B cell (primary cell): Measurements from ENCODE around the gene FLVCR1. TPM values are rescaled to one million over a fixed set of nuclear protein-coding genes. Genes with fewer than 3 reads are reported as not detected.

Experiments
- ATAC-seq: fragments of 200-7000 bp; cut with Tn5 transposase; one replicate; pipeline ENCODE4 v1.10.0; 2021; ENCODE audit warnings: low read depth, mild to moderate bottlenecking, moderate number of reproducible peaks, moderate library complexity
- CTCF ChIA-PET: fragments of 350-600 bp; sonication (Branson Sonifier 250); formaldehyde crosslinking; loops from one replicate; lab custom pipeline; 2021; ENCODE audit warnings: antibody characterized with exemption, inconsistent platforms; lab: Charles Lee
- POLR2A ChIA-PET: fragments of 350-600 bp; sonication (Branson Sonifier 250); formaldehyde crosslinking; loops from one replicate; lab custom pipeline; 2021; ENCODE audit warnings: antibody characterized with exemption; lab: Charles Lee
- DNase-seq: peaks from one replicate; pipeline ENCODE4 v3.0.0; 2013
- H2AFZ ChIP-seq: 2 replicates; pipeline ENCODE4 v1.6.1; 2012; ENCODE audit warnings: mild to moderate bottlenecking, low read depth, low read length; ENCODE audit not compliant: insufficient read depth, poor library complexity, severe bottlenecking
- H3K27ac ChIP-seq, 2 donors: 1 replicate in 1 of 2; 2 replicates in 1 of 2; pipeline ENCODE4 v1.5.1; 2012 to 2013; ENCODE audit warnings: low read length in 2 of 2, mild to moderate bottlenecking in 2 of 2, moderate library complexity in 1 of 2
- H3K27me3 ChIP-seq, 4 experiments: fragments of 200-600 bp in 1 of 4; sonication (generic) in 1 of 4; replicated peaks in 1 of 4; 1 replicate in 2 of 4; 2 replicates in 2 of 4; pipeline versions ENCODE4 v1.6.1 to v1.7.0; 2013 to 2016; ENCODE audit warnings: low read length in 3 of 4, mild to moderate bottlenecking in 2 of 4, mixed read lengths in 1 of 4, moderate library complexity in 1 of 4; ENCODE audit not compliant: insufficient read depth in 4 of 4, control insufficient read depth in 3 of 4; ENCODE audit errors: control extremely low read depth in 1 of 4
- H3K36me3 ChIP-seq, 2 experiments: replicated peaks in 1 of 2; 1 replicate in 1 of 2; 2 replicates in 1 of 2; pipeline versions ENCODE4 v1.6.1 to v1.7.1; 2013; ENCODE audit warnings: low read length in 1 of 2; ENCODE audit not compliant: insufficient read depth in 2 of 2, control insufficient read depth in 1 of 2; ENCODE audit errors: control extremely low read depth in 1 of 2, extremely low read depth in 1 of 2
- H3K4me1 ChIP-seq, 2 donors: fragments of 200-600 bp in 1 of 2; sonication (generic) in 1 of 2; 1 replicate in 1 of 2; 2 replicates in 1 of 2; pipeline versions ENCODE4 v1.5.1 to v1.6.1; 2013 to 2017; ENCODE audit warnings: low read length in 2 of 2; ENCODE audit not compliant: control insufficient read depth in 2 of 2, insufficient read depth in 2 of 2
- H3K4me2 ChIP-seq: replicated peaks from 2 replicates; pipeline ENCODE3; 2012; ENCODE audit warnings: mild to moderate bottlenecking, low read depth, low read length; ENCODE audit not compliant: poor library complexity, severe bottlenecking
- H3K4me3 ChIP-seq, 5 experiments: fragments of 200-600 bp in 1 of 5; sonication (generic) in 1 of 5; 1 replicate in 3 of 5; 2 replicates in 2 of 5; pipeline versions ENCODE4 v1.5.1 to v1.7.0; 2011 to 2016; ENCODE audit warnings: low read length in 4 of 5, mild to moderate bottlenecking in 4 of 5, low read depth in 2 of 5, control low read depth in 1 of 5, moderate library complexity in 1 of 5; ENCODE audit not compliant: insufficient read depth in 1 of 5; ENCODE audit errors: control extremely low read depth in 1 of 5, extremely low read depth in 1 of 5
- H3K79me2 ChIP-seq: fragments of 200-600 bp; sonication (generic); one replicate; pipeline ENCODE4 v1.6.0; 2016; ENCODE audit warnings: low read length; ENCODE audit not compliant: control insufficient read depth, insufficient read depth
- H3K9ac ChIP-seq: fragments of 200-600 bp; sonication (generic); 2 replicates; pipeline ENCODE4 v1.6.1; 2017; ENCODE audit warnings: mild to moderate bottlenecking, low read length, moderate library complexity
- H3K9me3 ChIP-seq, 3 donors: one replicate each; pipeline versions ENCODE4 v1.6.1 to v1.7.1; 2013; ENCODE audit warnings: low read length in 2 of 3; ENCODE audit not compliant: control insufficient read depth in 2 of 3, insufficient read depth in 1 of 3; ENCODE audit errors: control extremely low read depth in 1 of 3
- H4K20me1 ChIP-seq: 2 replicates; pipeline ENCODE4 v1.6.0; 2012; ENCODE audit warnings: mild to moderate bottlenecking, low read length; ENCODE audit not compliant: insufficient read depth, control insufficient read depth, poor library complexity, severe bottlenecking
- H3K27ac Mint-ChIP-seq: one replicate; pipeline ENCODE4 v1.8.0; 2021; ENCODE audit warnings: mixed read lengths
- H3K27me3 Mint-ChIP-seq: one replicate; pipeline ENCODE4 v1.8.0; 2021; ENCODE audit warnings: mixed read lengths
- H3K4me1 Mint-ChIP-seq: one replicate; pipeline ENCODE4 v1.8.0; 2021; ENCODE audit warnings: mixed read lengths
- H3K4me3 Mint-ChIP-seq: one replicate; pipeline ENCODE4 v1.8.0; 2021; ENCODE audit warnings: mixed read lengths
- H3K9me3 Mint-ChIP-seq: one replicate; pipeline ENCODE4 v1.8.0; 2022; ENCODE audit warnings: mixed read lengths; ENCODE audit not compliant: insufficient read depth
- CTCF ChIP-seq: fragments of 200-600 bp; IDR thresholded peaks from one replicate; pipeline ENCODE4 v1.8.0; 2022; ENCODE audit warnings: antibody characterized with exemption, mild to moderate bottlenecking
- EZH2 ChIP-seq: IDR thresholded peaks from 2 replicates; pipeline ENCODE4 v1.6.1; 2012; ENCODE audit warnings: borderline replicate concordance, low read depth, mild to moderate bottlenecking, moderate library complexity, low read length; ENCODE audit not compliant: insufficient read depth, poor library complexity, severe bottlenecking
- WGBS: methylation state at CpG from one replicate; pipeline ENCODE4 v1.1.5; 2013; ENCODE audit warnings: missing lambda C conversion rate; ENCODE audit not compliant: insufficient coverage; 5-methylcytosine and 5-hydroxymethylcytosine counted together
- intact Hi-C: fragments of 100-400 bp; cut with micrococcal nuclease; formaldehyde crosslinking; loops from one replicate; pipeline ENCODE4 v1.10.0; 2022
- polyA plus RNA-seq: library from polyadenylated mRNA; depleted of rRNA; stranded (reverse); fragments of >200 nt; gene quantifications from 2 replicates; pipeline ENCODE4 v1.2.3, GENCODE V29; 2012
- total RNA-seq, 2 donors: library from RNA; stranded (reverse); fragments of 120-200 nt in 1 of 2; gene quantifications; 1 replicate in 1 of 2; 2 replicates in 1 of 2; pipeline versions ENCODE4 v1.2.3 to v1.2.4, GENCODE V29; 2013 to 2022

Gene FLVCR1
- total and polyA plus RNA-seq, 2 donors (not counting 1 experiment from before 2014, with no cell fraction given) = 3.9 to 19.2 TPM

DNA sequence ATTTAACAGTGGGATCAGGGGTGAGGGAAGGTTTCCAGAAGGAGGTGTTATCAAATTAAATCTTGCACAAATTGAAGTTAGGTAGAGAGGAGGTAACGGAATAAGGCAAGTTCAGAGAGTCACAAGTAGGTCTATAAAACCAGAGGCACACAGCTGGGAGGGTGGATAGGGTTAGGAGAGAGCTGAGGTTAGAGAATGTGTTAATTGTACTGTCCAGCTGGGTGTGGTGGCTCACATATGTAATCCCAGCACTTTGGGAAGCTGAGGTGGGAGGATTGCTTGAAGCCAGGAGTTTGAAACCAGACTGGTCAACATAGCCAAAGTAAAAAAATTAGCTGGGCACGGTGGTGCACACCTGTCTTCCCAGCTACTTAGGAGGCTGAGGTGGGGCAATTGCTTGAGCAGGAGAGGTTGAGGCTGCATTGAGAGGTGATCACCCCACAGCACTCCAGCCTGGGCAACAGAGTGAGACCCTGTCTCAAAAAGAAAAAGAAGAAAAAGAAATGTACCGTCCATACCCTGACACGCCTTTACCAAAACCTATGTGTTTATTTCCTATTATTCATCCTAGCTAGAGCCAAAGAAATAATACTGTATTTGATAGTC lies 30.8 kb upstream of the FLVCR1 start:
- H3K36me3 ChIP-seq = no peaks in the 10 kb centered on the region
- TF ChIP-seq CTCF = no peak
- TF ChIP-seq EZH2 = no peak
- H3K9me3 ChIP-seq = peaks cover 3 to 30% (median 11%) of the 10 kb centered on the region in 3 donors
- H3K4me2 ChIP-seq = no peak overlapping the region
- Mint-ChIP-seq H3K27ac (no peak overlapping the region), H3K9me3 (peaks cover 9% of the 10 kb centered on the region), H3K4me3 (no peak overlapping the region), H3K4me1 (peaks cover 6% of the 10 kb centered on the region), H3K27me3 (no peaks in the 10 kb centered on the region)
- H3K79me2 ChIP-seq = no peaks in the 10 kb centered on the region
- ChIA-PET CTCF (no interaction called here), POLR2A (interaction anchor here (0.7 kb wide), 1 partner anchor 15 kb away, joined by 5 read pairs; no protein-coding TSS in a partner anchor)
- DNase-seq (no peak), ATAC-seq (no peak)
- H3K4me1 ChIP-seq = peaks cover 5 to 12% of the 10 kb centered on the region in 2 donors
- no peak overlapping the region for H2AFZ ChIP-seq
- no peak overlapping the region for H3K4me3 ChIP-seq
- H3K27me3 ChIP-seq = no peaks in the 10 kb centered on the region
- H4K20me1 ChIP-seq = no peaks in the 10 kb centered on the region
- 100% methylated on average over 1 of the region's 4 CpGs for WGBS
- no peak overlapping the region for H3K9ac ChIP-seq
- intact Hi-C loops = no loop called here
- H3K27ac ChIP-seq = no peak overlapping the region

- Mint-ChIP-seq H3K4me3 (no peak overlapping the region), H3K4me1 (peaks cover 6% of the 10 kb centered on the region), H3K9me3 (peaks cover 9% of the 10 kb centered on the region), H3K27ac (no peak overlapping the region), H3K27me3 (no peaks in the 10 kb centered on the region)
- Histone ChIP-seq H4K20me1 (no peaks in the 10 kb centered on the region), H3K27ac (no peak overlapping the region), H3K27me3 (no peaks in the 10 kb centered on the region), H2AFZ (no peak overlapping the region), H3K36me3 (no peaks in the 10 kb centered on the region), H3K9ac (no peak overlapping the region), H3K9me3 (peaks cover 3 to 30% (median 11%) of the 10 kb centered on the region in 3 donors), H3K4me1 (peaks cover 5 to 13% of the 10 kb centered on the region in 2 donors), H3K4me2 (no peak overlapping the region), H3K4me3 (no peak overlapping the region), H3K79me2 (no peaks in the 10 kb centered on the region)
- intact Hi-C loops = no loop called here
- 100% methylated on average over 2 of the region's 5 CpGs for WGBS
- no peak for DNase-seq
- ChIA-PET CTCF (interaction anchor here (1.2 kb wide), 1 partner anchor 22 kb away, joined by 3 read pairs; no protein-coding TSS in a partner anchor), POLR2A (no interaction called here)
- TF ChIP-seq EZH2 (no peak), CTCF (no peak)
- ATAC-seq = no peak
Observed at GRCh38 chr1:212827831-212828278, 30.2 kb upstream of the FLVCR1 start.
